GM21737 (cell line): Measurements from ENCODE around the gene BCL2L14.

Source experiments
- ATAC-seq: cut with Tn5 transposase; IDR thresholded peaks from one replicate; pipeline ENCODE4 v1.9.1; 2021; ENCODE audit warnings: mild to moderate bottlenecking, moderate library complexity; ENCODE audit not compliant: unreplicated experiment

BCL2L14 gene

DNA sequence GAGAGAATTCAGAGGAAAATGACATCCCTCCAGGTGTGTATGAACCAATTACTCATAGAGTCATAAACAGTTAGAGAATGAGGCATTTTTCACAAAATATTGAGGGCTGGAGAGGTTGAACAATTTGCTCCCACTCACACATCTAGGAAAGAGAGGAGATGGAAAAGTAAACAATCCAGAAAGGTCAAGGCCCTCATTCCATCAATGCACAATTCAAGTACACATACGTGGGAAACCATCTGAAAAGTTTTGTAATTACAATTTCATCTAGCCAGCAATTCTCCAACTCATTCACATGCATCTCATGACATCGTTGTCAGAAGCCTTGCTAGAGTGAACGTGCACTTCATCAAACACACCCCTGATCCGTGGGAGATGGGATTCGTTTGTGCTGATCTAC, 15.7 kb upstream of the BCL2L14 start:
- no peak for ATAC-seq

DNA sequence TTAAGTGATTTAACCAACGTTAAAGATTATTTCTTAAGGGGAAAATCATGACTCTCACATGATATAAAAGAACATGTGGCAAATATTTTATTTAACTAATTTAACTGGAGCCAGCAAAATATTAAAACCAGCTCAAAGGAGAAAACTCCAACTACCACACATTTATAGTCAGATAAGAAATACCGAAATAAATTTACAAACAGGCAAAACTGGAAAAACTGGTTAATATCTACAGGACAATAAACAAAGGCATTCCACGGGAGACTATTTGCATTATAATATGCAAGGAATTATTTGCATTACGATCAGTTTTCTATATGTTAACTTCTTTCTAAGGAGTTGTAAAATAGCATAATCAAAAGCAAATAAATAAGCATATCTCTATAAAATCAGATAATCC, 13.8 kb upstream of the BCL2L14 start:
- no peak for ATAC-seq

DNA sequence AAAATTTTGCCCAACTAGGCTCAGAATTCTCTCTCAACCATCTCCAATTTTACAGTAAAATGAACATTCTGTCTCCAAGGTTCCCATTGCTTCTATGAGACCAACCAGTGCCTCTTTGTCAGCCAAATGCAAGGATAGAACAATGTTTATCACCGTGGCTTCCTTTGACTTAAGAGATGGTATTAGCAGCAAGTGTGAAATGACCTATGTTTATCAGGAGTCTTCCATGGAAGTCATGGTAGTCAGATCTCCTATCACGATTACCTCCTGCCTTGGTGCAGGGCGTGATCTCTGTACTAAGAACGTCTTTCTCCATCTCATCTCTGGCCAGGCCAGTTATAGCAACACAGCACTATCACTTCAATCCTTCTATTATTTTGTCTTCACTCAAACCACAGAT, 6.1 kb upstream of the BCL2L14 start:
- ATAC-seq = no peak

DNA sequence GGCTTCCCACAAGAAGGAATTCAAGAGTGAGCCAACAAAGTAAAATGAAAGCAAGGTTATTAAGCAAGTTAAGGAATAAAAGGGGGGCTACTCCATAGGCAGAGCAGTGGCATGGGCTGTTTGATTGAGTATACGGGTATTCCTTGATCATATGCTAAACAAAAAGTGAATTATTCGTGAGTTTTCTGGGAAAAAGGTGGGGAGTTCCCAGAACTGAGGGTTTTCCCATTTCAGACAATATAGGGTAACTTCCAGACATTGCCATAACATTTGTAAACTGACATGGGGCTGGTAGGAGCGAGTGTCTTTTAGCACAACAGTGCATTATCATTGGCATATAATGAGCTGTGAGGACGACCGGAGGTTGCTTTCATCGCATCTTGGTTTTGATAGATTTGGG, 2.0 kb upstream of the BCL2L14 start:
- ATAC-seq = no peak

DNA sequence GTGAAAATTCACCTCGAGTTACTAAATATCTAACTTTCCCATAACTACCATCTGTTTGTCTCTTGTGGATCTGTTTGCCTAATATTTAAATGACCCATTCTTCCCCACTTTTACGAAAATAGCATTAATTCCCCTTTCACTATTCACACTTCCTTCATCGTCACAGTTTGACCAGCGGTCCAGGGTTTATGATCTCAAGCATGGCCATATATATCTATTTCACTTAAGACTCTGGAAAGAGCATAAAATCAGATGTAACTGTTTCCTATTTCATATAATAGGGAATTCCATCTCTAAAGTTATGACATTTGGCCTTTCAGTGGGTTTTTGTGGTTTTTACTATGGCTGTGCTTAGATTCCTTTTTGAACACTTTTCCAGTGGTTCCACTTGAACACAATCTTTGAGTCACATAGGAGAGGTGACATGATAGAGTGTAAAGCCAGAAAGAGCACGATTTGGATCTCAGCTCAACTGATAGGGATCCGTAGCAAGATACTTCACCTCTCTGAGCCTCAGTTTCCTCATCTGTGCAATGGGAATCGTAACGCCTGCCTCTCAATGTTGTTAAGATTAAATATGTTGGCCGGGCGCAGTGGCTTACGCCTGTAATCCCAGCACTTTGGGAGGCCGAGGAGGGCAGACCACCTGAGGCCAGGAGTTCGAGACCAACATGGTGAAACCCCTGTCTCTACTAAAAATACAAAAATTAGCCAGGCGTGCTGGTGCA, 754 bp upstream of the BCL2L14 start:
- ATAC-seq = no peak

DNA sequence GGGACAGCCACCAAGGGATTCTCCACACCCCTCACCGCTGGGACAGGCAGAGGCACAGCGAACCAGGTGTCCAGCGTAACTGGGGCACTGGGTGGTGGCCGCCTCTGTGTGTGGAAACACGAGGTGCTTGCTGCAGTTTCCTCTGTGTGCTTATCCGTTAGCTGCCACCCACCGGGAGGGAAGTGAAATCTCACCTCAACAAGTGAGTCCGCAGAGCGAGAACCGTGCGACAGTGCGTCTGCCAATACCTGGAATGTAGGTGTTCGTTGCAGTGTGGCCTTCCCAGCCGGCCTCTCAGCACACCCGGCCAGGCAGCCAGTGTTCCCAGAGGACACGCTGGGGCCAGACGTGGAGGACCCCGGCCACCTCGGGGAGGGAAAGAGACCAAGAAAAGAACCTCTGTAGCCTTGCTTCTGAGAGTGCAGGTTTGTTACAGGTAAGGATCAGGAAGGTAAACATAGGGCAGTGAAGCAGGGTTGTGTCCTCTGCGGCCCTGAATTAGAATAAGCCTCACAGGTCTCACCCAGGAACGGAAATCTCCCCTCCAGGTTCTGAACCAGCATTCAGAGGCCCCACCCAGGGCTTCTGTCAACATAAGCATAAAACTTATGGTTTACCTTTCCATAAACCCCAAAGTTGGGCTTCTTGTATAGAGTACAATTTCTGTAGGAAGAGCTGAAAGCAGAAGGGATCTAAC, 1.5 kb downstream of the BCL2L14 start:
- ATAC-seq = no peak

DNA sequence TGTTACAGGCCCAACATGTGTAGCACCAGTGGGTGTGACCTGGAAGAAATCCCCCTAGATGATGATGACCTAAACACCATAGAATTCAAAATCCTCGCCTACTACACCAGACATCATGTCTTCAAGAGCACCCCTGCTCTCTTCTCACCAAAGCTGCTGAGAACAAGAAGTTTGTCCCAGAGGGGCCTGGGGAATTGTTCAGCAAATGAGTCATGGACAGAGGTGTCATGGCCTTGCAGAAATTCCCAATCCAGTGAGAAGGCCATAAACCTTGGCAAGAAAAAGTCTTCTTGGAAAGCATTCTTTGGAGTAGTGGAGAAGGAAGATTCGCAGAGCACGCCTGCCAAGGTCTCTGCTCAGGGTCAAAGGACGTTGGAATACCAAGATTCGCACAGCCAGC, 8.6 kb downstream of the BCL2L14 start:
- ATAC-seq = no peak

DNA sequence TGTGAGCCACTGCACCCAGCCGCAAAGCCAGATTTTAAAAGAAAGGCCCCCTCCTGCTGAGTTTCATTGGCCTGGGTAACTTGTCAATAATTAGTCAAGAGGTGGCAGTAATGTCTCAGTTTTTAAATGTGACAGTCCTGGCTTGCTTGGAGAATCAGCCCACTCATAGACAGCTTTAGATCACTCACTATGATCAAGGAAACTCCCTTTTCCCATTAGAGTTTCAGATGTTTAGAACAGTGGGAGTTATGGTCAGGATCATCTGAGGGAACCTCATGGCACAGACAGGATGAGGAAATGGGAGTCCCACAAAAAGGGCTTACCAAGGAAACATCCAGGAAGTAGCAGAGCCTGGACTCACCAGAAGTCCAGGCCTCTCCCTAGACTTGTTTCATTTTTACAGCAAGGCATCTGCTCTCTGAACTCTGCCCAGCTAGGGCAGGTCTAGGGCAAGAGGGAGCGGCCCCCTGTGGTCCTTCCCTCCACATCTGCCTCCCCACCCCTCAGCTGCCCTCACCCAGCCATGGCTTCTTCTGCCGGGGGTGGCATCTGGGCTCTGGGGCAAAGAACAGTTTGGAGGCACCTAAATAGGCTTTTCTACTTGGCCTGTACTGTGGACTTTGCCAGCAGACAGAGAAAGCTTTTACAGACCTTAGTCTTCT, 11.2 kb downstream of the BCL2L14 start:
- ATAC-seq = no peak

DNA sequence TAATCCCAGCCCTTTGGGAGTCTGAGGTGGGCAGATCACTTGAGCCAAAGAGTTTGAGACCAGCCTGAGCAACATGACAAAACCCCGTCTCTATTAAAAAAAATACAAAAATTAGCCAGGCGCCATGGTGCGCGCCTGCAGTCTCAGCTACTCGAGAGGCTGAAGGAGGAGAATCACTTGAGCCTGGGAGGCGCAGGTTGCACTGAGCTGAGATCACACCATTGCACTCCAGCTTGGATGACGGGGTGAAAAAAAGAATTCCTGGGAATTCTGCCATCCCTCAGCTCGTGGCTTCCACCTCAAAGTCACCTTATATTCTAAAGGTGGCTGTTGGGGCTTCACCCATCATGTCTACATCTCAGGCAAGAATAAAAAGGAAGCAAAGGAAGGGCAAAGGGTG, 12.9 kb downstream of the BCL2L14 start:
- ATAC-seq = no peak

DNA sequence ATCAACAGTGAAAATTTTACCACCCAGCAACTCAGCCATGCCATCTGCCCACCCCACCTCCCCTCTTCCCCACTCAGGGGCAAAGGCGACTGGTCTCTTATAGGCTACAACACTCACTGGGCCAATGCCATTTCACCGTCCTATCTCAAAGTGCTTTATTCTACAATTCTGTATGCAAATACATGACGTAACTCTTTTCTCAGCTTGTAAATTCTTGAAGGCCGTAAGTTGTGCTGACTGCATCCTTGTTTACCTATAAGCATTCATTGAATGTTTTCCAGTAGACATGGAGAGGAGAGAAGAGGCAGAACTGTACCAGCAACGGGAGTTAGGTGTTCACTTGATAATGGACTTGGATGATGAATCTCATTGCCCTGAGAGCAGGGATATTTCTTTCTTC, 15.6 kb downstream of the BCL2L14 start:
- no peak for ATAC-seq

DNA sequence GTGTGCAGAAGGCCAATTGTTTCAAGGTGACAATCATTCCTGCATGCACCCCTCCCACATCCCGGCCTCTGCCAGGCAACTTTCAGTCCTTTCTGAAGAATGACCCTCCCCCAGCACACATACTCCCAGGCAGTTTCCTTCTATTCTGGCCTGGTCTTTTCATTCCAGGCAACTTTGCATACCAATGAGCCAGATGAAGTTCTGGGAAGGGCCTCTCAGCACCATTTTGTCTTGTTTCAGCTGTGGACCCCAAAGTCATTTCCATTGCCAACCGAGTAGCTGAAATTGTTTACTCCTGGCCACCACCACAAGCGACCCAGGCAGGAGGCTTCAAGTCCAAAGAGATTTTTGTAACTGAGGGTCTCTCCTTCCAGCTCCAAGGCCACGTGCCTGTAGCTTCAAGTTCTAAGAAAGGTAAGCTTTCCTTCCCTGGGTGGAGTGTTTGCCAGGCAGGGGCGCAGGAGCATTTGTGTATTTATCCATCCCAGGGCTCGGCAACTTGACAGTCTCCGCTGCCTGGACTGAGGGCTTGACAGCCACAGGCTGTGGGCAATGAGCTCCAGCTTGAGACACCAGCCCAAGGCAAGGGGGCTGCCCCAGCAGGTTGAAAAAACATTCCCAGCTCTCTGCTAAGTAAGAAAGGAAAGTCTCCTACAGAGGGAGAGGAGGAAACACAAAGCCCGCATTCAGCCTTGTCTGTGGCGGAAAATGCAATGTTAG, 16.4 kb downstream of the BCL2L14 start:
- no peak for ATAC-seq

DNA sequence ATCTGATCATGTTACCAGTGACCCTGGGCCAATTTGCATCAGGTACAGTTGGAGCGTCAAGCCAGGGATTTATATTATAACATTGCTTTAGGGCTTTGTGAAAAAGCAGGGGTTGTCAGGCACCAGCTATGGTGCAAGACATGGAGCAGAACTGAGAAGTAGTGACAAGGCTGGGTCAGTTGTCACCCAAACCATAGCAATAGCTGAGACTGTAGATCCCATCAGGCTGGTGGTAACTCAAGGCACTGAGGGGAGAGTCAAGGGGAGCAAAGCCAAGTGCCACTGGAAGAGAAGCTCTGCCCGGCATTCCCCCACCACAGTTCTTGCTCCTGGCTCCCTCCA, 16.9 kb downstream of the BCL2L14 start:
- no peak for ATAC-seq

DNA sequence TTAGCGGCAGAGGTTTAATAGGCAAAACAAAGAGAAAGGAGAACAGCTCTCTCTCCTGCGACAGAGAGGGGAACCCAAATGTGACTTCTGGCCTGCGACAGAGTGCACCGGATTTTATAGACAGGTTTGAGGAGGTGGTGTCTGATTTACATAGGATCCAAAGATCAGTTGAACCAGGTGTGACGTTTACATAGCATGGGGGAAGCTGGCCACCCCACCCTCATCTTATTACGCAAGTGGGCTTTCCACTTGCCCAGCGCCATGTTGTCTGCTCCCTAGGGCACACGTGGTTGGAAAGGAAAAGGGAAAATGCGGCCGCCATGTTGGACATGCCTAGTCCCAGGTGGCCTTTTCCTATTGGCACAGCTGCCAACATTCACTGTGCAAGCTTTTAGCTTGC, 17.4 kb downstream of the BCL2L14 start:
- no peak for ATAC-seq

DNA sequence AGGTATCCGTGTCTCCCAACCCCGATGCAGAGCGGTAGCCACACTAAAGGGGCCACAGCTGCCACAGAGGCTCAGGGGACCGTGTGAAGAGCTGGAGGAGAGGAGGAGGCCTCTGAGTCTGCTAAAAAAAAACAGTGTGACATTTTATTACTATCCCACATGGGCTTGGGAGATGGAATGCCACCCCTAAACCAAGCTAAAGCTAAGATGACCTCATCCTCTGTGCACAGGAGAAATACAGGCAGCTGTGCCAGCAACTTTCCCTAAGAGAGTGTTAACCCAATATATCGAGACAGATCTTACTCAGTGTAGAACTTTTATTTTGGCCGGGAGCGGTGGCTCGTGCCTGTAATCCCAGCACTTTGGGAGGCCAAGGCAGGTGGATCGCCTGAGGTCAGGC, 18.0 kb downstream of the BCL2L14 start:
- ATAC-seq = no peak

DNA sequence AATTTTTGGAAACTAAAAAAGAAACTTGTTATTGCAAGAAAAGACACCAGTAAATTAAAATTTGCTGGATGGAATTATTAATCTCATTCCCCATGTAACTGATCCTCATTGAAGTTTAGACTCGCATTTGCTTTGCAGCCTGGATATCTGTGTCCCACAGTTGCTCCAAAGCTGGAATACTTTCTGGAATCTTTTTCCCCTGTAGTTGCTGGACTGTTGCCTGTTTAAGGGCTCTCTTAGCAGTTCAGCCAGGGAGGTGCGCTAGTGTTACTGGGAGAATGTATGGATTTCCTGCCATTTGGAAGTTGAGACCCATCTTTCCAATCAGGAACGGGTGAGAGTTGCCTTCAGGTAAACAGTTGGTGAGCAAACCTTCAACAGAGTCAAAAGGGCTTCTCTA, 20.3 kb downstream of the BCL2L14 start:
- no peak for ATAC-seq

DNA sequence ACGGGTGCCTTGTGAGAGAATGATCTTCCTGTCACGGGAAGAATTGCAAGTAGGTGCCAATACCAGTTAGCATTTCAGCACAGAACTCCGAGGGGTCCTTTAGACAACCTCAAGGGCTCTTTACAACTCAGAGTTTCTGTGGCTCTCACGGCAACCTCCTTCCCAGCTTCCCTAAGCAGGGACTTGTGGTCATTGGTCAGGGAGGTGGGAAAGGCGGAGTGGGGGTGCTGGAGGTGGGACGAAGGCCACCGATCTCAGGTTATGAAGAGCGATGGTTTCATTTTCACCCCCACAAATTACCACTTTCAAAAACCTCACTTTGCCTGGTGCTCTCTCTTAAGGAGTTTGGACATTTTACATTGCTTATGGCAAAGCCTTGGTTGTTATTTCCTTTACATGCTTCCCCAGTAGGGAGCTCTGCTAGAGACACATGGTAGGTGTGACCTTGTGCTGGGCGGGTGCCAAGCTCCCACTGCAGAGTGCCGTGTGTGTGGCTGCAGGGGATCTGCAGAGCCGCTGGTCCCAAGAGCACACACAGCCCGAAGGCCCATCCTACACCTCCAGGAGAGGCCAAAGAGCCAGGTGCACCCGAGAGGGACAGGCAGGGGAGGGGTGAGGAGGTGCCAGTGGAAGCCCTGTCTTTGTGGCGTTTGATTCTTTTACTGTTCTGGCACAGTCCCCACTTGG, 21.4 kb downstream of the BCL2L14 start:
- ATAC-seq = no peak

DNA sequence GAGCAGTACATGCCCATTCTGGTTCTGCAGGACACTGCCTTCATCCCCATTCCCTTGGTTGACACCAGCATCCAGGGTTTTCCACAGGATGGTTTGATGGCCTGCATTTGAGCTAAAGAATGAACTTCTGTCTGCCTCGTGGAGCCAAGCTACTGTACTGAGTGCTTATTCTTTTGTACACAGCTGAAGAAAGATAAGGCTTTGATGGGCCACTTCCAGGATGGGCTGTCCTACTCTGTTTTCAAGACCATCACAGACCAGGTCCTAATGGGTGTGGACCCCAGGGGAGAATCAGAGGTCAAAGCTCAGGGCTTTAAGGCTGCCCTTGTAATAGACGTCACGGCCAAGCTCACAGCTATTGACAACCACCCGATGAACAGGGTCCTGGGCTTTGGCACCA, 23.7 kb downstream of the BCL2L14 start:
- no peak for ATAC-seq

DNA sequence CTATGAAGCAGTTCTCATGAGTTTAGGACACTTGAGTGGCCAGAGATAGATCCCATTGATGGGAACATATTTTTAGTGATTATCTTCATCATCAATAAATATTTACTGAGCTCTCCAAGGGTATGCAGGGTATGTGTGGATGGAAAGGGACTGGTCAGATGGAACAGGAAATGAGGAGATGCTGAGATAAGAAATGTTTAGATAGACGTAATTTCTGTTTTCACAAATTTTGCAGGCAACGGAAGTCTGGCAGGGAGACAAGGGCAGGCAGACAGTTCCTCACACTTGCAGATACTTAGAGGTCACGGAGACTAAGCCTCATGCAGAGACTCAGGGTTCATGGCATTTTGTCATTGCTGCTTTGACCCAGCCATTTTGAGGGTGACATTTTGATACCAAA, 24.3 kb downstream of the BCL2L14 start:
- no peak for ATAC-seq

DNA sequence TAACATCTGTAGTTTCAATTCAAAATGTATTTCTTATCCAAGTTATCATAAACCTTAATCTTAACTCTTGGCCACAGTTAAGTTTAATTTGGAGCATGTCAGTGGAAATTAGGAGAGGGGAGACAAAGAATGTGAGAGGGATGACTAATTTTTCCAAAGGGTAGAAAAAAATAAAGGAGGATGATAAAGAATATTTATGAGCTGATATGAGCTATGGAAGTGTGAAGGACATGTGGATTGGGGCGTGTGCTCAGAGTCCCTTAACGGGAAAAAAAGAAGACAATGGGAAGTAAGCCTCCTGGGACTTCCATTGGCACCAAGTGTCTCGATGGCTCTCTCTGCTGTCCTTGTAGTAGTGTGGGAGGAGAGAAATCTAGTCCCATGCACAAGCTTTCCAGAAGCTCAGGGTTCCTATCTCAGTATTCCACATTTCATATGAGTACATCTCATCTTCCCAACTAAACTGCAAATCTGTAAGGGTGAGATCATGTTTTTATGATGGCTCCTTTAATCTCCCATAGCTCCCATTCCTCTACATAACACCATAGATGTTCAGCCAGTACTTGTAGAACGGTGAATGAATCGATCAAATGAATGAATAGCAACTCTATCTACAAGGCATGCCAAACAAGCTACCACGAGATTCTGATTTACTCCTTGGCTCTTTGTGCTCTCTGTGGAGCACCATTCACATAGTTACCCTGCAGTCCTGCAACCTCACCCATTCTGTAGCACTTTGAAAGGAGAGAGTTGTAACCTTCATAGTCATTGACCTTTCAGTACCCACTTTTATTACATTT, 27.4 kb downstream of the BCL2L14 start:
- no peak for ATAC-seq

DNA sequence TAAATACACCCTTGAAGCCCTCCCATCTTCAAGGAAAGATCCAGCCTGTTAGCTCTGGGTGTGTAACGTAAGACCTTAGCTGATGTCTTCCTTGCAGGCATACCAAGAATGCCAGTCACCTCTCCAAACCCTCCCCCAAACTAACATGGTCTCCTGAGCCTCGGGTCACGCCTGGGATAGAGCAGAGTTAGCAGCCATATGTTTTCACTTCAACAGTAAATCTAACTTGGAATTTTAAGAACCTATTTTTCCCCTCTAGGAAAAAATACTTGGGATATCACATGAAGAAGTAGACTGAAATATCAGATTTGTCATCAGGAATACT, 27.9 kb downstream of the BCL2L14 start:
- no peak for ATAC-seq

DNA sequence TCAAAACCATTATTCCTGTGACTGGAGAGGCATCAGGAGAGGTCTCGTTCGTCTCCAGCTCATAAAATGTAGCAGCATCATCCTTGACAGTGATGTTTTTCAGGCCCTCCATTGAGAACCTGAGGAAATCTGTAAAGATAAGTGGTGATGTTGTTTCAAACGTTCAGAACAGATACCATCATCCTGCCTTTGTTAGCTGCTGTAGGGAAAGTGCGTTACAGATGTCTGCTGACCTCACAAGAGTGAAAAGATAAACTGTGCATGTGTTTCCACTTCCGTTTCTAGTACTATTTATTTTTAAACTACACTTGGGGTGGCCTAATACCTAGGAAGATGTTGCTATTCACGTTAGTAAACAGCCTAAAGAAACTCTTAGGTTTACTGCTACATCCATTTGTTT, 28.4 kb downstream of the BCL2L14 start:
- no peak for ATAC-seq
